Measurements from ENCODE around the gene DDN.

DDN gene

DNA sequence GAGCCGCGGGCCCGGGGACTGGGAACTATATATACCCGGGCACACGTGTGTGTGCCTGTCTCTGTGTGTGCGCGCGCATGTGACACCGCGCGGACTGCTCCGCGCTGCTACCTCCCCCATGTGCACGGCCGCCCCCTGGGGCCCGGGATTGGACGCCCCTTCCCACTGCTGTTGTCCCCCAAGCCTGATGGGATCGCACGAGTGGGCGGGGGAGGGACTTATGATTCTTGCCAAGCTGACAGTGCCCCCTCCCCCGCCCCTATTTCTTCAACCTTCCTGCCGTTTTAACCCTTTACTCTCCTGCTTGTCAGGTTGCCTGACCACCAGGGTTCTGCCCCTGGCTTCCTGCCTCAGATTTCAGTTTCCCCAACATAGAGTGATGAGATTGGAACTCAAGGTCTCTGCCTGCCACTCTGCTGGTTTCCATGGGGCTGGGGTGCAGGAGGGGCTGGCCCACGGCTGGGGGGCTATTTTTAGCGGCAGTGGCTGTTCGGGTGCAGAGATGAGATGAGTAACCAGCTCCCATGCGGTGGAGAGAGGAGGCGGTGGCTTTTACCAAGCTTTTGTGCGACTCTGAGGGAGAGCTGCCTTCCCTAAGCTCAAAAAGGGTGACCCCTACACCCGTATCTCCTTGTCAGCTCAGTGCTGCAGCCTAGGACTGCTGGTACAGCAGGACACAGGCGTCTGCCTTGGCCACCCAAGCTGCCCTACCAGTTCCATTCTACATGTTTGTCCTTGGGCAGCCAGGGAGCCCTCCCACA is at the start of gene DDN:
DDN (minus strand) TSS at position 5 of the 761 bp plus-strand sequence. CDS start 88 bp downstream, outside the sequence.
- Histone ChIP-seq H3K4me1 (ENCODE audit: insufficient read depth, low read length) (peaks cover 2% of the 10 kb centered on the region; the same call in 1 of the 2 replicates), H3K36me3 (ENCODE audit: insufficient read depth, low read depth, low read length) (peaks cover 11% of the 10 kb centered on the region), H3K9me3 (ENCODE audit: insufficient read depth, low read depth, low read length) (no peaks in the 10 kb centered on the region), H3K27me3 (ENCODE audit: insufficient read depth, low read length) (peaks cover 71% of the 10 kb centered on the region), H3K27ac (ENCODE audit: low read length) (no peak within 1 kb of the TSS), H3K4me3 (ENCODE audit: low read length) (peak within 1 kb of the TSS; percentile 59), H3K9ac (ENCODE audit: low read depth, low read length) (no peak within 1 kb of the TSS)

DNA sequence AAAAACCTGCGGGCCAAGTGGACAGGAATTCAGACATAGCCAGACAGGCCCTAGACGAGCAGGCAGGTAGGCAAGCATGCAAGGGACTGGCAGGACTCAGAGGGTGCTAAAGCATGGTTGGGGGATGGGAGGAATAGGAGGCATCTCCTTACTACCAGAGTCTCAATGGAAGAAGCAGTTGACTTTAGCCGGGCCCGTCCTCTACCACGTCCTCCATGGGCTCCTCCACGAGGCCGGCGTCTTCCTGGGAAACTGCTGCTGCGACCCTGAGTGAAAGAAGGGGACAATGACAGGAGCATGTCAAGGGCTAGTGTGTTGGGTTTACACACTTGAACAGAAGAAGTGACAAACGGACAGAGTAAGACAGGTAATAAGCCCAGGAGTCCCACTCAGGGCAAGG is 49.8 kb upstream of the DDN start:
- Histone ChIP-seq H3K36me3 (ENCODE audit: insufficient read depth, low read depth, low read length) (peaks cover 100% of the 10 kb centered on the region), H3K4me1 (ENCODE audit: insufficient read depth, low read length) (no peaks in the 10 kb centered on the region), H3K27ac (ENCODE audit: low read length) (no peak overlapping the region), H3K9ac (ENCODE audit: low read depth, low read length) (no peak overlapping the region), H3K4me3 (ENCODE audit: low read length) (no peak overlapping the region), H3K9me3 (ENCODE audit: insufficient read depth, low read depth, low read length) (no peaks in the 10 kb centered on the region), H3K27me3 (ENCODE audit: insufficient read depth, low read length) (no peaks in the 10 kb centered on the region)

DNA sequence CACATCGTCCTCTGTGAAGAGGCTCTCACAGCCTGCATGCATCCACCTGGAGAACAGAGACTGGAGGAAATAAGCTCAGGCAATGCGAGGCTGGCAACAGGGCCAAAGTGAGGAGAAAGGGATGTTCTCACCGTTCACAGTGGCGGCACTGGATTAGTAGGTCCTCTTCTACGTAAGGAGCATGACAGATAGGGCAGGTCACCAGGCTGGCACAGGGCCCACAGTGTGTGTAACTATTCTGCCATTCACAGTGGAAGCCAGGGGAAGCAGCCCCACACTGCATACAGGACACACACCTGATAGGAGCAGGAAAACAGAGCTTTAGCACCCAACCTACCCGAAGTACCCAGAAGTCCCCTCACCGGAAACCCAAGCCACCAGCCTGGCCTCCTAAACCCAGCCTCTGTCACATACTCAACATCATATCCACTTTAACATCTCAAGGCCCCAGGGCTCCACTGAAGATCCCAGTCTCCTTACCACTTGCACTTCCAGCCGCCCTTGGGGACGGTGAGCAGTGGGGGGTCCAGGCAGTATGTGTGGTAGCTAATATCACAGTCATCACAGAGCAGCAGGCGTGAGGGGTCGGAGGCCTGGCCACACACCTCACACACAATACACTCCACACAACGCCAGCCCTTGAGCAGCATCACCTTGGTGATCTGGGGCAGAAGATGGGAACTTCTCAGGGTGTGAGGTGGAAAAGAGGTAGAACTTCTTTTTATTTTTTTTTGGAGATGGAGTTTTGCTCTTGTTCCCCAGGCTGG is 47.1 kb upstream of the DDN start:
- Histone ChIP-seq H3K27ac (ENCODE audit: low read length) (no peak overlapping the region), H3K9me3 (ENCODE audit: insufficient read depth, low read depth, low read length) (no peaks in the 10 kb centered on the region), H3K36me3 (ENCODE audit: insufficient read depth, low read depth, low read length) (peaks cover 100% of the 10 kb centered on the region), H3K4me3 (ENCODE audit: low read length) (no peak overlapping the region), H3K4me1 (ENCODE audit: insufficient read depth, low read length) (no peaks in the 10 kb centered on the region), H3K9ac (ENCODE audit: low read depth, low read length) (no peak overlapping the region), H3K27me3 (ENCODE audit: insufficient read depth, low read length) (no peaks in the 10 kb centered on the region)

DNA sequence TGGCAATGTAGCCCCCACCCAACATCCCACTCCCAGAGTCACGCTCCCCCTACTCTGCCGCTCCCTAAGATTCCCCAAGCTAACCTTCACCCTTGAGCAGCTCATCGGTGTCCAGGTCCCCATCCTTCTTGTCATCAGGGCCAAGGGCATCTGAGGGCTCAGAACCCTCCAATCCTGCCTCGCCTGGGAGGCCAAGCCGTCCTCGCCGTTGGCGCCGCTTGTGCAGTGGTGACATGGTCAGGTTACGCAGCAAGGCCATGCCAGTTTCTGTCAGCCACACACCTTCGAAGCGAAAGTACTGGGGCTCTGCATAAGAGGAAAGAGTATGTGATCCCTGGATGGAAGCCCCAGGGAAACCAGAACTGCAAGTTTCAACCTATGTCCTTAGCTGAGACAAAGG is 45.5 kb upstream of the DDN start:
- H3K27me3 ChIP-seq (ENCODE audit: insufficient read depth, low read length) = no peaks in the 10 kb centered on the region
- H3K36me3 ChIP-seq (ENCODE audit: insufficient read depth, low read depth, low read length) = peaks cover 99% of the 10 kb centered on the region
- no peak overlapping the region for H3K9ac ChIP-seq (ENCODE audit: low read depth, low read length)
- H3K9me3 ChIP-seq (ENCODE audit: insufficient read depth, low read depth, low read length) = no peaks in the 10 kb centered on the region
- no peaks in the 10 kb centered on the region for H3K4me1 ChIP-seq (ENCODE audit: insufficient read depth, low read length)
- H3K27ac ChIP-seq (ENCODE audit: low read length) = no peak overlapping the region
- H3K4me3 ChIP-seq (ENCODE audit: low read length) = no peak overlapping the region

DNA sequence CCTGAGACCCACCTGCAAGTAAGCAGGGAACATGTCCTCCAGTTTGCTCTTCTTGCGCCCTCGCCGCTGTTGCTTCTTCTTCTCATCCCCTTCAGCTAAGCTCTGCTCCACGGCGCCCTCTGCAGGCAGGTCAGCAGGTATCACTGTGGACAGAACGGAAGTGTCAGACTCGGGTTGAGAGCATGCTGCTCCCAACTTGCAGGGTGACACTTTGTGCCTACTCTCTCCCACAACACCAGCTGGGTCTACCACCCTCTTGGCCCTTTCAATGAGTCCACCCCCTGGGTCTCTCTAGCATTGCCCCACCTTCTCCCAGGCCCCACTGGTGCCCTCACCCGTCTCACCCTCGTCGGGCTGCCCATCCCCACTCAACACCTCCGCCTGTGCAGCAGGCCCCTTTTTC is 44.7 kb upstream of the DDN start:
- peaks cover 99% of the 10 kb centered on the region for H3K36me3 ChIP-seq (ENCODE audit: insufficient read depth, low read depth, low read length)
- no peak overlapping the region for H3K9ac ChIP-seq (ENCODE audit: low read depth, low read length)
- no peaks in the 10 kb centered on the region for H3K4me1 ChIP-seq (ENCODE audit: insufficient read depth, low read length)
- no peaks in the 10 kb centered on the region for H3K9me3 ChIP-seq (ENCODE audit: insufficient read depth, low read depth, low read length)
- H3K27me3 ChIP-seq (ENCODE audit: insufficient read depth, low read length) = no peaks in the 10 kb centered on the region
- H3K4me3 ChIP-seq (ENCODE audit: low read length) = no peak overlapping the region
- no peak overlapping the region for H3K27ac ChIP-seq (ENCODE audit: low read length)

DNA sequence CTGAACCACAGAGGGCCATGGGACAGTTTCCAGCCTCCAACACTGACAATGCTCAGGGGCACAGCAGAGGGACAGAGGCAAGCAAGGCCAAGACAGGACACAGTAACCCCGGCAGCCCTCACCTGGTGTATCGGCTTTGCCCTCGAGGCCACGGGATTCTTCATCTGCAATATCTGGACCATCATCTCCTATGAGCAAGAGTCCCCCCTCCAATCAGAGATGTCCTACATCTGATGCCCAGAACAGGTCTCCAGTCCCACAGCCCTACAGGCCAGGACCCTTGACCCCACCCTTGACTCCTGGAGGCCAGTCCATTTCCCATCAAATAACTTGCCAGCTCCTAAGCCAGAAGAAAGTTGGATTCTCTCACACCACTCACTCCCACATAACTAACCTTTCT is 44.1 kb upstream of the DDN start:
- H3K9ac ChIP-seq (ENCODE audit: low read depth, low read length) = no peak overlapping the region
- no peaks in the 10 kb centered on the region for H3K9me3 ChIP-seq (ENCODE audit: insufficient read depth, low read depth, low read length)
- no peak overlapping the region for H3K4me3 ChIP-seq (ENCODE audit: low read length)
- no peak overlapping the region for H3K27ac ChIP-seq (ENCODE audit: low read length)
- no peaks in the 10 kb centered on the region for H3K4me1 ChIP-seq (ENCODE audit: insufficient read depth, low read length)
- peaks cover 99% of the 10 kb centered on the region for H3K36me3 ChIP-seq (ENCODE audit: insufficient read depth, low read depth, low read length)
- H3K27me3 ChIP-seq (ENCODE audit: insufficient read depth, low read length) = no peaks in the 10 kb centered on the region

DNA sequence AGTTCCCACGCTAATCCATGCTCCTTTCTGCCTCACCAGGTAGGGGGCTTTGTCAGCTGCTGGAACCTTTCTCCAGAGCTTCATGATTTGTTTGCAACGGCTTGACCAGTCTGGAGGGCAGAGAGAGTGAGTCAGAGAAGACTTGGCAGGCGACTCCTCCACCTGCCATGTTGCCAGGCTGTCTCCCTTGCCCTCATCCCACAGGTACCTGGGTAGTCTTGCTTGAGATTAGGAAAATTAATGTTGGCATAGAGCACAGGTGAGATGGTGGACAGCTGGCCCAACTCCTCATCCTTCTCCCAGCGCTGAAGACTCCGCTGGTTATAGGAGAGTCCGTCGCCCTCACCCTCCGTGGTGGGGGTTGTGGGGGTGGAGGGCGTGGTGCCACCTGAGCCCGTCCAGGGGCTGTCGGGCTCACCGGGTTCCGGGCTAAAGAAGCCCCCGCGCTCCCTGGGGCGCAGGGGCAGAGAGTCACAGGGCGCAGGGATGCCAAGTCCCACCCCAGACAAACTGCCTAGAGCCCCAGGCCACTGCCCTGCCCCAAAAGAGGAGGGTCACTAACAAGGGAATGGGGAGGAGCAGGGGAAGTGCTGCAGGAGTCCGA is 42.8 kb upstream of the DDN start:
- Histone ChIP-seq H3K4me3 (ENCODE audit: low read length) (no peak overlapping the region), H3K4me1 (ENCODE audit: insufficient read depth, low read length) (no peaks in the 10 kb centered on the region), H3K36me3 (ENCODE audit: insufficient read depth, low read depth, low read length) (peaks cover 99% of the 10 kb centered on the region), H3K9ac (ENCODE audit: low read depth, low read length) (no peak overlapping the region), H3K27ac (ENCODE audit: low read length) (no peak overlapping the region), H3K9me3 (ENCODE audit: insufficient read depth, low read depth, low read length) (no peaks in the 10 kb centered on the region), H3K27me3 (ENCODE audit: insufficient read depth, low read length) (no peaks in the 10 kb centered on the region)

DNA sequence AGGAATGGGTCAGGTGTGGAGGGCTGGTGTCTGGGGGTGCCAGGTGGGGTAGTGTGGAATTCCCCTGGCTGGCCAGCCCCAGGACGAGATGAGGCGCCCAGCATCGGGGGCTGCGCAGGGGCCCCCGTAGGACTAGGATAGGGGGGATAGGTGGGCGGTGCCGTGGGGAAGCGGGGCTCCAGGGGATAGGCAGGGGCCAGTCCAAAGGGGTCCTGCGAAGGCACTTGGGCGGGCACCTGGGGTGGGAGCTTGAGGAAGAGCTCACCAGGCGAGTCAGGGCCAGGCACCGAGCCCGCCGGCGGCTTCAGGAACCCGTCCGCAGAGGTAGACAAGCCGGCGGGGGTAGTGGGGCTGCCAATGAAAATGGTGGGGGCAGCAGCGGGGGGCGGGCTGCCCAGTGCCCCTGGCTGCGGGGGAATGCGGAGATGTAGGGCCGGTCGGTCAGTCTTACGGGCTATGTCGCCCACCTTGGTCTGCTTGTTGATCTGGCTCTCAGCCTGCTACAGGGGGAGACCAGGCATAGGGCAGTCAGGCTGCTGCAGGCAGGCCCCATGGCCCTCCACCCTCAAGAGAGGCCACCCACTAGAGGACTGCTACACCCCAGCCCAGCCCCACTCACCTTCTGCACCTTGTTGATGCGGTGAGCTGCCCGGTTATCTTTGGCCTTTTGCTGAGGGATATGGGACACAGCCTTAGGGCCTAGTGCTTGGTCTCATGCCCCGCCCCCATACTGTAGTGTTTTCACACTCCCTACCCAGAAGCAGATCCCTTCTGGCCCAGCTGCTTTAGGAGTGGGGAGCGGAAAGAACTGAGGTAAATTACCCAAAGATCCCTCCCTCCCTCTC is 42.1 kb upstream of the DDN start:
- Histone ChIP-seq H3K4me3 (ENCODE audit: low read length) (no peak overlapping the region), H3K9me3 (ENCODE audit: insufficient read depth, low read depth, low read length) (no peaks in the 10 kb centered on the region), H3K27me3 (ENCODE audit: insufficient read depth, low read length) (no peaks in the 10 kb centered on the region), H3K4me1 (ENCODE audit: insufficient read depth, low read length) (no peaks in the 10 kb centered on the region), H3K36me3 (ENCODE audit: insufficient read depth, low read depth, low read length) (peaks cover 98% of the 10 kb centered on the region), H3K27ac (ENCODE audit: low read length) (no peak overlapping the region), H3K9ac (ENCODE audit: low read depth, low read length) (no peak overlapping the region)

DNA sequence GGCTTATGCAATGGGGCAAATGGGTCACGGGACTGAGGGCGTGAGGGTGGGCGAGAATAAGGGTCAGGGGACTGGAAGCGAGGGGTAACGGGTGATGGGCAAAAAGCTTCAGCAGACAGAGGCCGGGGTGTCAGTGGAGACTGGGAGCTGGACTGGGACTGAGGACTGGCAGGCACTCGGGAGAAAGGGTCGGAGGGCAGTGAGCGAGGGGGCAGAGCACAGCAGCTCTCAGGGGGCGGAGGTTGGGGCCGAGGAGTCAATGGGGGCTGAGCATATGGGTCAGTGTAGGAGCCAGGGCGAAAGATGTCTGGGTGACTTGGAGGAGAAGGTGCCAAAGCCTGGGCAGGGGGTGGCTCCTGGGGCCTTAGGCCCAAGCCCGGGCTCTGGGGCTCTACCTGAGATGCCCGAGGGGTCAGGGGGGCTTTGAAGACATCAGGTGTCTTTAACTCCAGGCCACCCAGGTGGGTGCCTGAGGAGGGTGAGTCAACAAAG is 41.2 kb upstream of the DDN start:
- Histone ChIP-seq H3K9me3 (ENCODE audit: insufficient read depth, low read depth, low read length) (no peaks in the 10 kb centered on the region), H3K9ac (ENCODE audit: low read depth, low read length) (no peak overlapping the region), H3K27ac (ENCODE audit: low read length) (no peak overlapping the region), H3K4me3 (ENCODE audit: low read length) (no peak overlapping the region), H3K4me1 (ENCODE audit: insufficient read depth, low read length) (no peaks in the 10 kb centered on the region), H3K27me3 (ENCODE audit: insufficient read depth, low read length) (no peaks in the 10 kb centered on the region), H3K36me3 (ENCODE audit: insufficient read depth, low read depth, low read length) (peaks cover 98% of the 10 kb centered on the region)

DNA sequence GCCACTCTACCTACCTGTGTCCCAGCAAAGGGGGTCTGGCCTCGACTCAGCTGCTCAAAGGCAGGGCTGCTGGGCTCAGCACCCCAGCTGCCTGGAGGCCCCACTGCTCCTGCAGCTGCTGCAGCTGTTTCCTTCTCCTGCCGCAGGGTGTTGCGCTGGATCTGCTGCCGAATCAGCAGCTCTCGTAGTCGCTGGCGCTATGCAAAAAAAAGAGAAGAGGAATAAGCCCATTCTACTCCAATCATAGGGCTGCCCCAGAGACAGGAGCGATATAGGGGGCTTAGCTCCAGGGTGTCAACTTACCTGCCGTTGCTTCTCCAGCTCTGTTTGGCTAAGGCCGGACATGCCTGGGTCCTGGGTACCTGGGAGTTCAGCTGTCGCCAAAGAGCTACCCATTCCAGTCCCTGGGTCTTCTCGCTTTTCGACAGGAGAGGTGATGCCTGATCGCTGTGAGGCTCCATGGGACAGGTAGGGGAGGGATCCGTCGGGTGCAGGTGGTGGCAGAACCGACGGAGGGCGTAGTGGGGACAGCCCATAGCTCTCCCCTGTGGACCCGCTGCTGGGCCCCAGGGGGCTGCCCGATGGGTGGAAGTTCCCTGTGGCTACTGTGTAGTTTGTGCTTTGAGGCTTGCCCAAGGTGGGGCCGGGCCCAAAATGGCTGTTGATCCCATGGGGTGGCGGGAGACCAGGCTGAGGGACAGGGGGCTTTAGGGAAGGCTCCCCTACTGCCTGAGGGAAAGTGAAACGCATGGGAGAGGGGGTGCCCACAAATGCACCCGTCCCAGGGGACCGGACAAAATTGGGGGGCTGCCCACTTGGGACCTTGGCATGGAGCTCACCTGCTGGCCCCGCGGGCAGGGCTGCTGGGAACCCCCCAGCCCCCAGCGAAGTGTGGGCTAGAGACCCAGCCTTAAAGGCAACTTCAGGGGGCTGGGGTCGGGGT is 40.5 kb upstream of the DDN start:
- Histone ChIP-seq H3K27me3 (ENCODE audit: insufficient read depth, low read length) (no peaks in the 10 kb centered on the region), H3K4me1 (ENCODE audit: insufficient read depth, low read length) (no peaks in the 10 kb centered on the region), H3K36me3 (ENCODE audit: insufficient read depth, low read depth, low read length) (peaks cover 98% of the 10 kb centered on the region), H3K9me3 (ENCODE audit: insufficient read depth, low read depth, low read length) (no peaks in the 10 kb centered on the region), H3K4me3 (ENCODE audit: low read length) (no peak overlapping the region), H3K9ac (ENCODE audit: low read depth, low read length) (no peak overlapping the region), H3K27ac (ENCODE audit: low read length) (no peak overlapping the region)

All from iPS-20b (cell line).